ENCODE data around the gene LY9. TPM values are rescaled to one million over a fixed set of nuclear protein-coding genes. Genes with fewer than 3 reads are reported as not detected.

The LY9 gene
- polyA plus RNA-seq, 2 of the 4 experiments (the other 2 are of a cell fraction): 0.05 to 0.19 TPM

GRCh38 chr1:160756849-160757201, 39.1 kb upstream of the LY9 start (continued):
- TF ChIP-seq NPAS2 (CRISPR knock-in tag; IDR thresholded peaks at IDR 0.05; ENCODE audit: borderline replicate concordance): no peak

GRCh38 chr1:160758521-160758920, 37.5 kb upstream of the LY9 start:
- ChIA-PET POLR2A (no interaction called here), CTCF (interaction anchor here (2.0 kb wide), 1 partner anchor 10 kb away, joined by 6 read pairs; no protein-coding TSS in a partner anchor)
- no peak for DNase-seq (ENCODE audit: low read depth in 1 of 2, low spot score in 1 of 2)
- 84% methylated on average over 2 of the region's 2 CpGs for WGBS (ENCODE audit: missing lambda C conversion rate)
- ATAC-seq: no peak
- Histone ChIP-seq H3K27ac (no peak overlapping the region), H3K4me2 (no peak overlapping the region), H3K9me3 (no peaks in the 10 kb centered on the region), H3K4me1 (no peaks in the 10 kb centered on the region), H3K4me3 (no peak overlapping the region)
- TF ChIP-seq SMC3 (IDR thresholded peaks at IDR 0.05) (no peak), MAFK (IDR thresholded peaks at IDR 0.05; ENCODE audit: partially characterized antibody) (no peak), CEBPB (IDR thresholded peaks at IDR 0.05) (no peak), HMGXB4 (CRISPR knock-in tag; IDR thresholded peaks at IDR 0.05; ENCODE audit: borderline replicate concordance) (no peak), POLR2AphosphoS2 (conservative IDR thresholded peaks at IDR 0.05; ENCODE audit: low read length) (no peak), KDM1A (IDR thresholded peaks at IDR 0.05; ENCODE audit: low read depth) (no peak), PHF8 (IDR thresholded peaks at IDR 0.05; ENCODE audit: borderline replicate concordance, low read depth) (no peak), KDM5A (IDR thresholded peaks at IDR 0.05) (no peak), CBX8 (IDR thresholded peaks at IDR 0.05) (no peak), FOSL2 (IDR thresholded peaks at IDR 0.05) (no peak), FOSL2 (CRISPR knock-in tag; IDR thresholded peaks at IDR 0.05) (no peak)
- no peak for FAIRE-seq

GRCh38 chr1:160759740-160760139, 36.2 kb upstream of the LY9 start:
- FAIRE-seq (no peak), ATAC-seq (no peak), DNase-seq (ENCODE audit: low read depth in 1 of 2, low spot score in 1 of 2) (no peak)
- H3K4me1 ChIP-seq: no peaks in the 10 kb centered on the region
- H3K27ac ChIP-seq: no peak overlapping the region
- H3K9me3 ChIP-seq: no peaks in the 10 kb centered on the region
- ChIA-PET POLR2A (no interaction called here), CTCF (interaction anchor here (1.0 to 2.0 kb wide), 2 partner anchors 12 to 17 kb away, joined by 3 to 6 read pairs; no protein-coding TSS in a partner anchor)
- TF ChIP-seq EHF (CRISPR knock-in tag; IDR thresholded peaks at IDR 0.05) (no peak), SMC3 (IDR thresholded peaks at IDR 0.05) (no peak), ZFP36 (IDR thresholded peaks at IDR 0.05; ENCODE audit: borderline replicate concordance, partially characterized antibody) (no peak), HEYL (CRISPR knock-in tag; IDR thresholded peaks at IDR 0.05) (no peak)
- H3K4me3 ChIP-seq: no peak overlapping the region
- no peak overlapping the region for H3K4me2 ChIP-seq

GRCh38 chr1:160761046-160761445, 34.9 kb upstream of the LY9 start:
- Histone ChIP-seq H3K4me3 (no peak overlapping the region), H3K27ac (no peak overlapping the region), H3K4me2 (no peak overlapping the region), H3K4me1 (no peaks in the 10 kb centered on the region), H3K9me3 (no peaks in the 10 kb centered on the region)
- CTCF ChIA-PET: interaction anchor here (1.4 to 2.7 kb wide), 3 partner anchors 11 to 69 kb away, joined by 3 to 9 read pairs (median 4); no protein-coding TSS in a partner anchor
- DNase-seq (ENCODE audit: low read depth in 1 of 2, low spot score in 1 of 2) (no peak), ATAC-seq (no peak), FAIRE-seq (no peak)
- no peak for TF ChIP-seq MAZ (IDR thresholded peaks at IDR 0.05; ENCODE audit: borderline replicate concordance, low read depth, low read length)
- 52% methylated on average over 4 of the region's 4 CpGs for WGBS (ENCODE audit: missing lambda C conversion rate)
- POLR2A ChIA-PET: no interaction called here

- no peaks in the 10 kb centered on the region for H3K4me1 ChIP-seq
- ATAC-seq: no peak
- DNase-seq (ENCODE audit: low read depth in 1 of 2, low spot score in 1 of 2): no peak
- POLR2A ChIA-PET: no interaction called here
- CTCF ChIA-PET: interaction anchor here (1.1 to 2.7 kb wide), 6 partner anchors 12 to 68 kb away, joined by 3 to 9 read pairs (median 4); no protein-coding TSS in a partner anchor
- no peak overlapping the region for H3K4me3 ChIP-seq
- no peak for FAIRE-seq
- TF ChIP-seq CEBPB (IDR thresholded peaks at IDR 0.05) (no peak), HES2 (IDR thresholded peaks at IDR 0.05) (no peak), PHF8 (IDR thresholded peaks at IDR 0.05; ENCODE audit: borderline replicate concordance, low read depth) (no peak), ESRRA (IDR thresholded peaks at IDR 0.05; ENCODE audit: borderline replicate concordance, low read length) (no peak)
- no peak overlapping the region for H3K27ac ChIP-seq
- no peaks in the 10 kb centered on the region for H3K9me3 ChIP-seq
- H3K4me2 ChIP-seq: no peak overlapping the region
- WGBS (ENCODE audit: missing lambda C conversion rate): 49% methylated on average over 2 of the region's 2 CpGs
Measured at GRCh38 chr1:160761886-160762285, 34.1 kb upstream of the LY9 start.
